ENCODE measurements around the gene TRNT1. TPM values are rescaled to one million over a fixed set of nuclear protein-coding genes. Genes with fewer than 3 reads are reported as not detected.

TRNT1 gene
- total and polyA plus RNA-seq, 2 of the 8 experiments (the other 6 are each of a cell fraction or from before 2014, with no cell fraction given), result 7.2 to 33.1 TPM

- Histone ChIP-seq H2BK15ac (ENCODE audit: low read length) (no peak overlapping the region), H2AK5ac (ENCODE audit: low read depth, low read length) (no peak overlapping the region), H3K79me2 (ENCODE audit: control insufficient read depth in 1 of 2, insufficient read depth in 2 of 2, low read length in 2 of 2) (no peaks in the 10 kb centered on the region), H4K20me1 (replicated peaks in 1 of 2; ENCODE audit: control insufficient read depth in 1 of 2, insufficient read depth in 2 of 2, low read length in 2 of 2) (no peaks in the 10 kb centered on the region), H2BK5ac (ENCODE audit: low read depth, low read length) (no peak overlapping the region), H3K23me2 (ENCODE audit: low read depth, low read length) (no peaks in the 10 kb centered on the region), H2BK12ac (ENCODE audit: low read depth, low read length) (no peak overlapping the region), H2BK20ac (ENCODE audit: low read length) (no peak overlapping the region), H3K23ac (ENCODE audit: insufficient read length) (no peak overlapping the region), H3K9ac (replicated peaks in 1 of 4; ENCODE audit: extremely low read depth in 1 of 4, low read depth in 3 of 4, low read length in 3 of 4) (no peak overlapping the region), H3K4me3 (ENCODE audit: extremely low read depth in 1 of 4, insufficient read depth in 2 of 4, low read depth in 3 of 4, low read length in 4 of 4) (no peak overlapping the region), H3K4me2 (ENCODE audit: insufficient read depth in 1 of 2, low read depth in 2 of 2, low read length in 2 of 2) (no peak overlapping the region), H2BK120ac (replicated peaks; ENCODE audit: low read depth, low read length) (no peak overlapping the region), H3K4ac (replicated peaks; ENCODE audit: insufficient read length, low read depth, low read length) (no peak overlapping the region), H3K4me1 (replicated peaks in 1 of 4; ENCODE audit: control insufficient read depth in 3 of 4, insufficient read depth in 4 of 4, low read length in 3 of 4) (no peaks in the 10 kb centered on the region), H3K18ac (ENCODE audit: extremely low read depth, low read length) (no peak overlapping the region), H3K27ac (ENCODE audit: low read depth, low read length) (no peak overlapping the region), H3K9me3 (ENCODE audit: insufficient read depth in 2 of 2, low read depth in 1 of 2, low read length in 1 of 2) (no peaks in the 10 kb centered on the region), H2AFZ (ENCODE audit: low read length) (no peak overlapping the region), H3K56ac (replicated peaks; ENCODE audit: insufficient read length, low read depth, low read length) (no peak overlapping the region), H4K8ac (ENCODE audit: extremely low read depth, insufficient read depth, low read length) (no peak overlapping the region), H3K14ac (ENCODE audit: insufficient read length) (no peak overlapping the region), H3K27me3 (replicated peaks in 1 of 4; ENCODE audit: control insufficient read depth in 3 of 4, extremely low read depth in 1 of 4, insufficient read depth in 3 of 4, low read length in 3 of 4) (no peaks in the 10 kb centered on the region), H4K91ac (replicated peaks; ENCODE audit: insufficient read length, low read length) (no peak overlapping the region), H3K79me1 (ENCODE audit: low read depth, low read length) (no peaks in the 10 kb centered on the region), H3K36me3 (ENCODE audit: control insufficient read depth in 2 of 4, insufficient read depth in 4 of 4, low read length in 3 of 4) (no peaks in the 10 kb centered on the region), H4K5ac (ENCODE audit: insufficient read length, low read depth, low read length) (no peak overlapping the region)
- ChIA-PET POLR2A (ENCODE audit: partially characterized antibody) (no interaction called here), CTCF (ENCODE audit: partially characterized antibody) (interaction anchor here (0.9 kb wide), 1 partner anchor 50 kb away, joined by 3 read pairs; no protein-coding TSS in a partner anchor)
- 90% methylated on average over 4 of the region's 4 CpGs; no CpG with 5 or more reads in 1 of the 2 experiments for WGBS, 2 experiments (ENCODE audit: extremely low coverage in 1 of 2, insufficient coverage in 1 of 2, insufficient read length in 1 of 2, insufficient replicate concordance in 2 of 2, low coverage in 1 of 2, low lambda C conversion rate in 2 of 2, missing lambda C conversion rate in 1 of 2)
- TF ChIP-seq MAX (IDR thresholded peaks at IDR 0.05), result no peak
- no peak for TF ChIP-seq JUND (IDR thresholded peaks at IDR 0.05; ENCODE audit: low read length)
- TF ChIP-seq POLR2AphosphoS5 (IDR thresholded peaks at IDR 0.05; ENCODE audit: low read depth, low read length), result no peak
- TF ChIP-seq EZH2 (IDR thresholded peaks at IDR 0.05; ENCODE audit: low read depth, low read length, severe bottlenecking), result no peak
- TF ChIP-seq ATF2 (IDR thresholded peaks at IDR 0.05; ENCODE audit: low read length), result no peak
- TF ChIP-seq RNF2 (IDR thresholded peaks at IDR 0.05; ENCODE audit: borderline replicate concordance, low read depth, low read length, missing control alignments, poor library complexity, severe bottlenecking), result no peak
- TF ChIP-seq CBX5 (IDR thresholded peaks at IDR 0.05; ENCODE audit: low read depth, low read length), result no peak
- no peak for TF ChIP-seq CEBPB (IDR thresholded peaks at IDR 0.05; ENCODE audit: low read depth, low read length)
- no peak for TF ChIP-seq GABPA (IDR thresholded peaks at IDR 0.05; ENCODE audit: borderline replicate concordance, insufficient read depth, low read length)
- no peak for TF ChIP-seq TCF12 (IDR thresholded peaks at IDR 0.05; ENCODE audit: low read depth, low read length)
- TF ChIP-seq KDM1A (IDR thresholded peaks at IDR 0.05; ENCODE audit: borderline replicate concordance, low read length), result no peak
- TF ChIP-seq POLR2A (IDR thresholded peaks at IDR 0.05; ENCODE audit: control extremely low read depth in 1 of 2, low read depth in 2 of 2, low read length in 2 of 2), result no peak
- no peak for TF ChIP-seq HDAC2 (IDR thresholded peaks at IDR 0.05; ENCODE audit: borderline replicate concordance in 1 of 2, low read depth in 2 of 2, low read length in 2 of 2)
- FAIRE-seq, result no peak
- DNase-seq (ENCODE audit: low read depth in 1 of 2, low spot score in 2 of 2), result no peak
These were observed 37.7 kb upstream of the TRNT1 start for GRCh38 chr3:3089017-3089416.
